DND-41 (cell line): Measurements from ENCODE around the gene TINAGL1.

Experiments used
- EZH2 ChIP-seq: IDR thresholded peaks from 3 replicates; pipeline ENCODE4 v1.6.1; 2012; ENCODE audit warnings: borderline replicate concordance, low read depth, mild to moderate bottlenecking, moderate library complexity, low read length, inconsistent platforms; ENCODE audit not compliant: severe bottlenecking
- TF ChIP-seq, protein P1 (sequence below): IDR thresholded peaks from 2 replicates; pipeline ENCODE4 v1.5.1; 2012; ENCODE audit warnings: borderline replicate concordance, low read length, moderate library complexity, mild to moderate bottlenecking; ENCODE audit not compliant: poor library complexity, severe bottlenecking; ENCODE audit errors: extremely low read depth

DNA sequence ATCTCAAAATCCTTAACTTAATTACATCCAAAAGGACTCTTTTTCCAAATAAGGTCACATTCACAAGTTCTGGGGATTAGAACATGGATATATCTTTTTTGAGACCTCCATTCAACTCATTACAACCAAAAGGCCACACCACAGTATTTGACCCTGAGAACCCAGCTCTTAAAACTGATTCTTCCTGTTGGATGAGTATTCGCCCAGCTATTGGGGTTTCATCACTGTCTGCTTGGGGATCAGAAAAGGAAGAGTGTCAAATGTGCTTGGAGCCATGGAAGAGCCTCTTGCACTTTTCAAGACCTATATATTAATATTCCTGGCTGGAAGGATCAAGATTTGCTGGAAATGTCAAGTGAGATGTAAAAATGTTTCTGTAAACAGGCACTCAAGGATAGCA lies 5.4 kb upstream of the TINAGL1 start:
- TF ChIP-seq, protein P1, sequence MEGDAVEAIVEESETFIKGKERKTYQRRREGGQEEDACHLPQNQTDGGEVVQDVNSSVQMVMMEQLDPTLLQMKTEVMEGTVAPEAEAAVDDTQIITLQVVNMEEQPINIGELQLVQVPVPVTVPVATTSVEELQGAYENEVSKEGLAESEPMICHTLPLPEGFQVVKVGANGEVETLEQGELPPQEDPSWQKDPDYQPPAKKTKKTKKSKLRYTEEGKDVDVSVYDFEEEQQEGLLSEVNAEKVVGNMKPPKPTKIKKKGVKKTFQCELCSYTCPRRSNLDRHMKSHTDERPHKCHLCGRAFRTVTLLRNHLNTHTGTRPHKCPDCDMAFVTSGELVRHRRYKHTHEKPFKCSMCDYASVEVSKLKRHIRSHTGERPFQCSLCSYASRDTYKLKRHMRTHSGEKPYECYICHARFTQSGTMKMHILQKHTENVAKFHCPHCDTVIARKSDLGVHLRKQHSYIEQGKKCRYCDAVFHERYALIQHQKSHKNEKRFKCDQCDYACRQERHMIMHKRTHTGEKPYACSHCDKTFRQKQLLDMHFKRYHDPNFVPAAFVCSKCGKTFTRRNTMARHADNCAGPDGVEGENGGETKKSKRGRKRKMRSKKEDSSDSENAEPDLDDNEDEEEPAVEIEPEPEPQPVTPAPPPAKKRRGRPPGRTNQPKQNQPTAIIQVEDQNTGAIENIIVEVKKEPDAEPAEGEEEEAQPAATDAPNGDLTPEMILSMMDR, result no peak
- TF ChIP-seq EZH2, result no peak
